Measurements from ENCODE around the gene TMEM176A.

Gene TMEM176A

GRCh38 chr7:150851492-150852370, 51.2 kb downstream of the TMEM176A start:
- DNase-seq = no peak

GRCh38 chr7:150852371-150852905, 51.9 kb downstream of the TMEM176A start, which contains the start of gene AOC1:
TSS of gene AOC1 (plus strand) at chr7:150852517. CDS start at chr7:150856471, 3,954 bp downstream.
- no peak for DNase-seq

GRCh38 chr7:150854066-150855000, 53.8 kb downstream of the TMEM176A start:
- DNase-seq = no peak
